SH-SY5Y (cell line): Measurements from ENCODE around the gene PAH.

Source experiments
- GATA2 ChIP-seq: IDR thresholded peaks from 2 replicates; pipeline ENCODE4 v1.6.1; 2011; ENCODE audit warnings: mild to moderate bottlenecking, low read depth, low read length
- GATA3 ChIP-seq: IDR thresholded peaks from 2 replicates; pipeline ENCODE4 v1.6.1; 2011; ENCODE audit warnings: low read depth, mild to moderate bottlenecking, low read length, moderate library complexity

DNA sequence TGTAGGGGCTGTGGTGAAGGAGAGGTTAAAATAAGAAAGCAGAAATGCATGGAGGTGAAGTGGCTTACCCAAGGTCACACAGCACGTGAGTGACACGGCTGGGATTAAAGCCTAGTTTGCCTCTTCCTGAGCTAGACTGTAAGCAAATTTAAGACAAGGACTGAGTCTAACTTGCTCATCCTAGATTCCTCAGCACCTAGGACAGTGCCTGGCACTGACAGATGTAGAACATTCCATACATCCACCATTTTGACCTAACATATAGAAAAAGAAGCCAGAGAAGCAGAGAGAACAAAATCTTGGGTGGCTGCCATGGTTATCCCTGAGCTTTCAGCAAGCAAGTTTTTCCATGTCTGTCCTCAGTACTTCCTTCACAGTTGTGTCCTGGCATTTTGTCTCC, 110.5 kb downstream of the PAH start:
- no peak for TF ChIP-seq GATA2
- TF ChIP-seq GATA3 = no peak
